Measurements from ENCODE around the gene KRTDAP.

The KRTDAP gene

GRCh38 chr19:35490364-35490763 lies at the start of gene KRTDAP:
KRTDAP (minus strand) TSS chr19:35490464; CDS start chr19:35490442, 22 bp downstream.
- DNase-seq (ENCODE audit: low read depth): no peak

- no peak for DNase-seq (ENCODE audit: low read depth)
Observed at GRCh38 chr19:35539850-35540249, 49.6 kb upstream of the KRTDAP start.

- no peak for DNase-seq (ENCODE audit: low read depth)
Observed at GRCh38 chr19:35539314-35539713, 49.0 kb upstream of the KRTDAP start.

GRCh38 chr19:35534803-35535480 lies 44.7 kb upstream of the KRTDAP start:
- DNase-seq (ENCODE audit: low read depth): no peak

- no peak for DNase-seq (ENCODE audit: low read depth)
Observed at GRCh38 chr19:35533822-35534392, 43.6 kb upstream of the KRTDAP start.

- DNase-seq (ENCODE audit: low read depth): no peak
Observed at GRCh38 chr19:35533201-35533821, 43.0 kb upstream of the KRTDAP start, which contains the start of gene GAPDHS. GAPDHS (plus strand) TSS chr19:35533456; CDS start chr19:35533528, 72 bp downstream.

- no peak for DNase-seq (ENCODE audit: low read depth)
Observed at GRCh38 chr19:35531291-35531690, 41.0 kb upstream of the KRTDAP start.

GRCh38 chr19:35529241-35530218 lies 39.3 kb upstream of the KRTDAP start:
- no peak for DNase-seq (ENCODE audit: low read depth)

GRCh38 chr19:35528218-35529038 lies 38.2 kb upstream of the KRTDAP start, which contains the start of gene SBSN:
SBSN (minus strand) TSS chr19:35528311; CDS start chr19:35528281, 30 bp downstream.
- no peak for DNase-seq (ENCODE audit: low read depth)

GRCh38 chr19:35525873-35526272 lies 35.6 kb upstream of the KRTDAP start:
- no peak for DNase-seq (ENCODE audit: low read depth)

- DNase-seq (ENCODE audit: low read depth): no peak
Observed at GRCh38 chr19:35524181-35524837, 34.0 kb upstream of the KRTDAP start.

GRCh38 chr19:35522745-35523327 lies 32.6 kb upstream of the KRTDAP start:
- no peak for DNase-seq (ENCODE audit: low read depth)

- DNase-seq (ENCODE audit: low read depth): no peak
Observed at GRCh38 chr19:35521124-35521743, 31.0 kb upstream of the KRTDAP start.

- DNase-seq (ENCODE audit: low read depth): no peak
Observed at GRCh38 chr19:35519291-35519690, 29.0 kb upstream of the KRTDAP start.

GRCh38 chr19:35518313-35518712 lies 28.0 kb upstream of the KRTDAP start:
- DNase-seq (ENCODE audit: low read depth): no peak

- DNase-seq (ENCODE audit: low read depth): no peak
Observed at GRCh38 chr19:35517342-35517741, 27.1 kb upstream of the KRTDAP start.

- DNase-seq (ENCODE audit: low read depth): no peak
Observed at GRCh38 chr19:35516310-35516709, 26.0 kb upstream of the KRTDAP start.

- no peak for DNase-seq (ENCODE audit: low read depth)
Observed at GRCh38 chr19:35514282-35514809, 24.1 kb upstream of the KRTDAP start.

GRCh38 chr19:35513628-35514281 lies 23.5 kb upstream of the KRTDAP start, which contains the start of gene DMKN:
DMKN (minus strand) TSS chr19:35513649; CDS start chr19:35513475, 174 bp downstream.
- DNase-seq (ENCODE audit: low read depth): no peak

Measured in activated T-helper 1 cell treated with Interleukin-2 at 50 U/mL for 16 hours (primary cell).